Measurements from ENCODE around the gene NKD1.

NKD1 gene

DNA sequence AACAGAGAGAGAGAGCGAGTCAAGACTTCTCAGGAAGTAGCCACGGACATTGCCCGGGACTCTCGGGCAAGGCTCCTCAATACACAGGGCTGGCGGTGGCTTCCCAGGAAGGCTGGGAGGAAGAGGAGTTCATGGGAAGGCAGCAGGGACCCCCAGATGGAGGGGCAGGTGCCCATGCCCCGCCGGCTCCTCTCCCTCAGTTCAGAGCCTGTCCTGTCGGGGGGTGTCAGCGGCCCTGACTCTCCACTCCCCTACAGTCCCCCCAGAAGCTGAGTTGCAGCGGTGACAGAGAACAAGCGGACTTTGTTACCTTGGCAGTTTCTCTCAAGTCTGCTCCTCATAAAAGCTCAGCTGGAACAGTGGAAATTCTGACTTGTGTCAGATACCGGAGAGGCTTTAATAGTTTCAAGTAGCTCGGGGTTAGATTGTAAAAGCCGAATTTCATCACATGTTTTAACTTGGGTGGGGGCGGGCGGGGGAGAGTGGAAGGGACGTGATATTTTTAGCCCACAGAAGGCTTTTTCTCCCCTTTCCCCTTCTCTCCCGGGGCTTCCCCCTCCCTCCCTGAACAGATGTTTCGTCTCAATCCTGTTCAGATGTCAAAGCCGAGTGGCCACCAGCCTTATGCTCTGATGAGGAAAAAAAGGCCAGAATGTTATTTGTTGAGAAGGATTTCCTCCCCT lies 65.2 kb downstream of the NKD1 start:
- DNase-seq (ENCODE audit: low read depth) = no peak

DNA sequence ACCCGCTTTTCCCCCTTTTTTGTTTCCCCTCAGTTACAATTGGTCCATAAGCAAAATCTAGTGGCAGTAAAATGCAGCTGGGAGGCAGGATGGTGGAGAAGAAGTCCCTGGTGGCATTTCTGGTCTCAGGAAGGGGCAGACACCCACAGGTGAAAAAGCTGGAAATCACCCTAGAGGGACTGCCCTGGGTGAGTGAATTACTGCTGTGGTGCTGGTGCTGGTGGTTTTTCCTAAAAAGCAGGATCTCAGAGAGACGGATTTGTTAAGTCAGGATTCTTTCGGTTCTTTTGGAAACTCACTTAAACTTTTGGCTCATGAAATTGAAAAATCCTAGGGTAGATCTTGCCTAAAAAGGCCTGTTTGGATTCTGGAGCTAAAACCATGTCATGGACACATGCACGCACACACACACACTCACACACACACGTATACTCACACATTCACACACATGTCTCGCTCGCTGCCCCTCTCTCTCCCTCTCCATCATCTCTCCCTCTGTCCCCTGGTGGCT lies 65.8 kb downstream of the NKD1 start:
- no peak for DNase-seq (ENCODE audit: low read depth)

DNA sequence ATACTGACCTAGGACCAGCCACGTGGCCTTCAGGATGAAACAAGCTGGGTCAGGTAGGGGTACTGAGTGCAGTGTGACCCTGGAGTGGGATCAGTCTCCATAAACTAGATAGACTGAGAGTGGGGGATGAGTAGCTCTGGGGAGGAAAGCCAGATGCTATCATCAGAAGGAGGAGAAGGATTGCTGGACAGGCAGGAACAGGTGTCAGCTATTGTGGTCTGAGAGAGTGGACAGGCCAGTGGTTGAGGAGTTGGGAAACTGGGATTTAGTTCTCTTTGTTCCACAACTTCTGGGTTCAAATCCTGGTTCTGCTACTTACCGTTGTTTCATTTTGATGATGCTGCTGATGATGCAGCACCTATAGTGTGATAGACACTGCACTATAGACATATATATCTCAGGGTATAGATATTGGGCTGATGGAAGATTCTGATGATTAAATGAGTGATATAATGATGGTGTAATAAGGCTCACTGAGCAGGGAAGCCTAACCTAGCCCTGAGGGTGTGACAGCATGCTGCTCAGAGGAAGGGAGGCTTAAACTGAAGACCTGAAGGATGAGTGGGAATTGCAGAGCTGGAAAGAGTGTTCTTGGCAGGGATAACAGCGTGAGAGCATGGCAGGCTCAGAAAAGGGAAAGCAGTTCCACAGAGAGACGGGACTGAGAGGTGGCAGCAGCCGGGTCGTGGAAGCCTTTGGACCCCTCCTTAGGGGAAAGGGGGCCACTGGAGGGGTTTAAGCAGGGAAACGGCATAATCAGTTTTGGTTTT lies 66.9 kb downstream of the NKD1 start:
- no peak for DNase-seq (ENCODE audit: low read depth)

DNA sequence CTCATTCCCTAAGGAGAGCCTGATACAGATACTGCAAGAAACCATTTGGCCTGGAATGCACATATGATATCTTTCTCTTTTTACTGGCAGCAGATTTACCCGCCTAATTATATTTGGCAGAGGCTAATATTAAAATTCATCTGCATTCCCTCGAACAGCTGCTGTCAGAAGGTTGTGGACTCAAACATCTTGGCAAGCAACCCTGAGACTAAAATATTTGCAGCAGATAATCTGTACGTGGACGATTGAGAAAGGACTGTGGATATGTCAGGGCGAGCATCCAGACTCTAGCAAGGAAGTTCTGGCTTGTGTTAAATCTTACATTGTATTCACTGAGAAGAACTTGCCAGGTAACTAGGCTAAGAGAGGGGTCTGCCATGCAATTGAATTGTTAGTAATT lies 67.7 kb downstream of the NKD1 start:
- DNase-seq (ENCODE audit: low read depth) = no peak

DNA sequence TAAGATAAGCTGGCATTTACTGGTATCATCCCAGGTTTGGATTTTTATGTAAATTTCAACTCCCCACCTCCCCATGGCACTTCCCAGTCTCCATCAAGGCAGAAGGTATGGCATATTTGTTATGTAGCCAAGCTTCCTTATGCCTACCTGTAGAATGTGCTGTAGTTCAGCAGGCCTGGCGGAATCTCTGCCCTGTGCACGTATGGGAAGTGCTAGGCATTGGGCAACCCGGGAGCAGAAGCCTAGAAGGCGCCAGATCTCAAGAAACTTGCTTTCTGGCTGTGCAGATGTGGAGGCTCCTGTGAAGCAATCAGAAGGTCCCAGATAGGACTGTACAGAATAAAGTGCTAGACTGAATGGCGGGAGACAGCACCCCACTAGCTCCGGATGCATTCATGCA lies 68.2 kb downstream of the NKD1 start:
- DNase-seq (ENCODE audit: low read depth) = no peak

DNA sequence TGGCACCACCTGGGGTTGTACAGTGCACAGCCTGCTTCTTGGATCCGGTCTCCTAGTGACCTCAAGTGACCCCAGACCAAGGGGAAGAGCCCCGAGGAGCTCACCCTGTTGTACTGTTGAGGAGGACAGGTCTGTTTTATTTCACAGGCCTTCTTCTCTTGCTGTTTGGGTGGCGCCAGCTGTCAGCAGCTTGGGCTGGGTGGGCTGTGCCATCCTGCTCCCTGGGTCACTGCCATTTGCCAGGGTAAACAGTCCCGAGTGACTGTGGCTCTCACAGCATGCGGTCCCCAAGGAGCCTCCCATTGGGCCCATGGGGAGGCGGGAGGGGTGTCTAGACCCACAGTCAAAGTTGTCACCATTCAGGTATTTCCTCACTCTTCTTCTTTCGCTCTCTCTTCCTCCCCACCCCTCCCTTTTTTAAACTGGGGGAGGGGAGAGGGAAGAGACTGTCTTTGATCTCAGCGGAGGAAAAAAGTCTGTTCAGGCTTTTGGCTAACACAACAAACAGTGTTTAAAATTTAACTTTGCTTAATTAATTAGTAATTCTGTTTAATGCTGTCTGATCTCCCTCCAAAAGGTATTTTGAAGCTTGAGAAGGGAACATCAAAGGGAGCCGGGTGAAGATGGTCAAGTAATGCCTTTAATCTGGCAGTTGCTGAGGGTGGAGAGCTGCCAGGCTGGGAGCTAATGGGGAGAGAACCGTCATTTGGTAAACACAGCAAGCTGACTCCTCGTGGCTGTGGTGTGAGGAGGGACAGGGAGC lies 68.9 kb downstream of the NKD1 start:
- no peak for DNase-seq (ENCODE audit: low read depth)

DNA sequence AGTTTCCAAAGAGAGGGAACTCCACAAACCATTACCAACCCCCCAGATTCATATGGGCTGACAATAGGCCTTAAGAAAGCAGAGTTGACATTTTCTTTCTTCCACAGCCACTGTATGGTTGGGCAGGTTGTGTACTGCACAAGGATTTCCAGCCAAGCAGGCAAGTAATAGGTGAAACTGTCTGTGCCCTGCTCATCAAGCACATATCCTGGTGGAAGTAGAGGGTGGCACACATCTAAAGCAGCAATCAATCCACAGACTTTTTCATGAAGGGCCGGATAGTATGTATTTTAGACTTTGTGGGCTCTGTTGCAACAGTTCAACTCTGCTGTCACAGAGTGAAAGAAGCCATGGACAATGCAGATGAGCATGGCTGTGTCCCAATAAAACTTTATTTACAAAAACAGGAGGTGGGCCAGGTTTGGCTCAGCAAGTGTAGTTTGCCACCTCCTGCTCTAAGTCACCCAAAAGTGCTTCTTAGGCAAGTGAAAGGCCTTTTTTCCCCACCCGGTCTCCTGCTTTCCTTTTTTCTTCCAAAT lies 69.5 kb downstream of the NKD1 start:
- no peak for DNase-seq (ENCODE audit: low read depth)

DNA sequence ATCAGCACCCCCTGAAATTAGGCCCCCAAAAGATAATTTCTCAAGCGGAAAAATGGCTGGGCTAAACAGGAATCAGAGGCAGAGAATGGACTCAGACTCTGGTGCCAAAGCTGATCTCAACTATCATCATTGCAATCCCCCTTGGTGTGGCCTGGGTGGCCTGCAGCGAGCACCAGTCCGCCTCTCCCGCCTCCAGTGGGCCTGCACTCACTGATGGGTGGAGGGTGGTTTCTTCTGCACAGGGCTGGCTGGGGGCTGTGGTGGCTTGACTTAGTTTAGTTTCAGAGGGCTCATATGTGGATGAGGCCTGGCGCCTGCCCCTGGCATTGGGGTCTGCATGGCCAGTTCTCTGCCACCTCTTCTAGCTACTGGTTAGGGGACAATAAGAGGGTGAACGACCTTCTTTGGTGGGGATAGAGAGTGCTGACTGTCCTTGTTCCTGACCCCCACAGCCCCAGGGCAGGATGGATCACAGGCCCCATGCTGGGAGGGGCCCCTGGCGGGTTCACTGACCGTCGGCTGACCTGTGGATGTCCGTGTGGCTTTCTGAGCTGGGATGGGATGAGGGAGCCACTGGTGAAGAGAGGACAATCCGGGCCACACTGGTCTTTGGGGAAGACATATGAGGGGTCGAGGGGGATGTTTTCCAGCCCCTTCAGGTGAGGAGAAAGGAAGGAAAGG lies 70.2 kb downstream of the NKD1 start:
- no peak for DNase-seq (ENCODE audit: low read depth)

DNA sequence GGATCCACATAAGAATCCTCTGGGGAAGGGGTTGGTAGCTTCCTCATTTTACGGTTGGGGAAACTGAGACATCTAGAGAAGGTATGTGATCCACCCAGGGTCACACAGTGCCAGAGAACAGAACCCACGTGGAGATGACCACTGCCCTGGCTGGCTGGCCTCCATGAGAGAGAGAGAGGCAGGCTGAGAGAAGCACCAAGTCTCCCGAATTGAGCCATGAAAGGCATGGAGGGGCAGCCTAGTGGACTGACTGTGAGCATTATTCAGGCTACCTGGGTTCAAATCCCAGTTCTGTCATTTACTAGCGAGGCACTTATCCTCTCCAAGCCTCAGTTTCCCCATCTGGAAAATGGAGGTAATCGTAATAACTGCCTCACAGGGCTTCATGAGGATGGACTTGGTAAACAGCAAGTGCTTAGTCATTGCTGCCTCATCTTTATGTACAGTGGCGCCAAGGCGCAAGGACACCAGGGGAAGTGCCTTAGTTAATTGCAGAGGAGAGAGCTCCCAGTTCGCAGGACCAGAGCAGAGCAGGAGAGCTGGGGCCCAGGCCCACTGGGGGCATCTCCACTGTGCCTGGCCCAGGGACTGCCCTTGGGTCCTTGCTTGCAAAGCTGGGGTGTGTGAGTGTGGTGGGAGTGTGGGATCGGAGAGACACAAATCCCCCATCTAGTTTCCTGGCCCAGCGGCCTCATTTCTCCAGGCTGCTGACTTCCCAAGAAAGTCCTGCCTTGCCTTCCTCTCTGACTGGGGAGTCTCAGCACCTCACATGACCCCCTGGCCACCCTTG lies 71.7 kb downstream of the NKD1 start:
- no peak for DNase-seq (ENCODE audit: low read depth)

DNA sequence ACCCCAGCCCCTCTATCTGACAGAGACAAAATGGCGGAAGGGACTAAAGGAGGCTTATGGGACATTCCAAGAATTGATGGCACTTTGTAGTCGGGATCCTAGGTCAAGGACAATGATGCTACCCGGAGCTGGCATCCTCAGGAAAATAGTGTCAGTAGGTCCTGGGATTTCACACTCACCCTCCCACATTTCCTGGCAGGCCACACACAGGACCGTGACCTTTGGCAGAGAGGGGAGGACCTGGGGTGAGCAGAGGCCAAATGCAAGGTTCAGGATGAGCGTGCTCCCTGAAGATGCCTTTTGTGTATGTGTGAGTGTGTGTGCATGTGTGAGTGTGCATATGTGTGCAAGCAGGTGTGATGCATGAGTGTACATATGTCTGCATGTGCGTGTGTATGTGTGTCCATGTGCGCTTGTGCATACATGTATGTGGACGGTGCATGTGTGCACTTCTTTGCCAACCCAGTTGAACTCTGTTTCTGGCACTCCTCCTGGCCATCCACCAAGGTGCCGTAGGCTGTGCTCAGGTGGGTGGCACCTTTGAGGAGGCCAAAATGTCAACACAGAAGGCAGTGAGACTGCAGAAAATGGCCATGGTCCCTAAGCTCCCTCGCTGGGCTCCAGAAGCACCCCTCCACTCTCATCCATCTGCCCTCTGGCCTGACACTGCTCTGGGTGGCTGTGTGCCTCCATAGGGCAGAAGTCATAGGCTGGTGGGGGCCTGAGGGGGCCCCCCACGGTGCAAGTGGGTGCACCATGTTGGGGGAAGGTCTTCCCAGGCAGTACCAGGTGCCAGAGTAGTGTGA lies 72.7 kb downstream of the NKD1 start:
- no peak for DNase-seq (ENCODE audit: low read depth)

DNA sequence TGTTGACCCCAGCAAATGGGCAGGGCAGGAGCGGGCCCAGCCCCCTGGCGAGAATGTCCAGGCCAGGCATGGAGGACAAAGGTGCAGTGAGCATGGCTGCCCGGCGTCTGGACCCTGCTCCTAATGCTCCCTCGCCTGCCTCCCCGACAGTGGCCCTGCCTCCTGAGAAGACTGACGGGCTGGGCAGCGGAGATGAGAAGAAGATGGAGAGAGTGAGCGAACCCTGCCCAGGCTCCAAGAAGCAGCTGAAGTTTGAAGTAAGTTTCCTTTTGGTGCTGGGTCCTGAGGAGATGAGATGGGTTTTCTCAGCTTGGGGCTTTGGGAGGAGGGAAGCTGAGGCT lies 73.2 kb downstream of the NKD1 start:
- DNase-seq (ENCODE audit: low read depth) = no peak

DNA sequence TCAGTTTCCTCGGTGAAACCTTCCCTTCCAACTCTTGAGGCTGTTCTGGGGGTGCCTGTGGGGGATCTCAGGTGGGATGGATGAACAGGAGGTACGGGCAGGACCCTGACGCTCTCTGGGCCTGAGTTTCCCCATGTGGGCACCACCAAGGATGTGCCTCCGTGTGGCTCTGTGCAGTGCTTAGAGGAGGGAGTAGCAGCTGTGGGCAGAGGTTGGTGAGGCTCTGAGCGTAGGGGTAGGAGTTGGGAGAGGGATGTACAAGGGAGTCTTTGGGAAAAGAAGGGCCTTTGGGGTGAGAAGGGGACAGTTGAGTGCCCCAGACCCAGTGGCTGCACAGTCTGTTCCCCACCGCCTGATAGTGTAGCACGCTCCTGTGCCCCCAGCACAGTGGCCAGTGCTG lies 73.8 kb downstream of the NKD1 start:
- DNase-seq (ENCODE audit: low read depth) = no peak

DNA sequence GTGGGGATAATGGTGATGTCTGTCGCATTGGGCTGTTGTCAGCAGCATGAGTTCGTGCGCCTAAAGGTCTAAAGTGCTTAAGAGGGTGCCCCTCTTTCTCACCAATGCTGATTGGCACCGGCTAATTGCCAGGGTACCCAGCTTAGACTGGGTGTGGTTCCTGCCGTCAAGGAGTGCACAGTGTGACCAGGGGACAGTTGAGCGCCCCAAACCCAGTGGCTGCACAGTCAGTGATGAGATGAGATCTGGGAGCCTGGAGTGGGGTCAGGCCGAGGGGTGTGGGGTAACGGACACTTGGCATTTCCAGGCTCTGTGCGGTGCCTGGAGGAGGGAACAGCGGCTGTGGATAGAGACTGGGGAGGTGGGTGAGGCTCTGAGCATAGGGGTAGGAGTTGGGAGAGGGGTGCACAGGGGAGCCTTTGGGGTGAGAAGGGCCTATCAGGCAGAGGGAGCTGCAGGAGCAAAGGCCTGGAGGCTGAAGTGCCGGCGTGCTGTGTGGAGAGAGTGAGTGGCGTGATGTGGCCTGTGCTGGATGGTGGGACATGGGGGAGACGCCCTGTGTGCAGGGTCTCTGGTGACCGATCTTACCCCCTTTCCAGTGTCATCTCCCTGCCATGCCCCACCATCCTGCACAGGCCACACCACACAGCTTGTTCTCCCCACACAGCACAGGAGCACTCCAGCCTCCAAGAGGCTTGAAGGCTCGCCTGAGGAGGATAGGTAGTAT lies 74.6 kb downstream of the NKD1 start:
- no peak for DNase-seq (ENCODE audit: low read depth)

DNA sequence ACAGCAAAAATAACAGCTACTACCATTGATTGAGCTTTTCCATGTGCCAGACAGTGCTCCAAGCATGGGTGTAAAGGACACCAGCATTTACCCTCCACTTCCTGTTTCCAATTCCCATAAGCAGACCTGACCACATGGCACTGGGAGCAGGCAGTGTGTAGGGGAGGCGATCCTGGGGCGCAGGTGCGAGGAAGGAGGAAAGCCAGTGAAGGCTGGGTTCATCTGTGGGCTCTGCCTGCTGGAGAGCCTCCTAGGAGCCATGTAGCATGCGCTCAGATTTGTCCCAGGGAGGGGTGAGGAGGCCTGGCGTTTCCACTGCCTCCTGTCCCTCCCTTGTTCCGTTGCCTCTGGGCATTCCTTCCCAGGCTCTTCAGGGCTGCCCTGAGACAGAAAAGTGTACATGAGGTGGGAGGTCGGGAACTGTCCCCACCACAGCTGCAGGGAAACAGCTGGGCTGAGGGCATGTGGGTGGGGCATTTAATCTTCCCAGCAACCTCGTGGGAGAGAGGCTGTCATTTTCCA lies 76.3 kb downstream of the NKD1 start:
- no peak for DNase-seq (ENCODE audit: low read depth)

DNA sequence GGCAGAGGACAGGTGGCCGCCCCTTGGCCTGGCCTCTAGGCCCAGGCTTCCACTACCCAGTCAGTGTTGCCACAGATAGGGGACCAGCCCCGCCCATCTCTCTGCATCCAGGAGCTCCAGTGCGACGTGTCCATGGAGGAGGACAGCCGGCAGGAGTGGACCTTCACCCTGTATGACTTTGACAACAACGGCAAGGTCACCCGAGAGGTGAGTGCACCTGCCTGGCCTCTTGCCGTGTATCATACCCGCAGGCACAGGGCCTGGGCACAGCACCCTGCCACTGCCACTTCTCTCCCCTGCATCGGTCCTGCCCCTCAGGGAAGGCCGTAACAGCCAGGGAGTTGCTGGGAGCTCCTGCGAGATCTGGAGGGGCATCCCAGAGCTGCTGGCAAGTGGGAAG lies 77.2 kb downstream of the NKD1 start:
- DNase-seq (ENCODE audit: low read depth) = no peak

DNA sequence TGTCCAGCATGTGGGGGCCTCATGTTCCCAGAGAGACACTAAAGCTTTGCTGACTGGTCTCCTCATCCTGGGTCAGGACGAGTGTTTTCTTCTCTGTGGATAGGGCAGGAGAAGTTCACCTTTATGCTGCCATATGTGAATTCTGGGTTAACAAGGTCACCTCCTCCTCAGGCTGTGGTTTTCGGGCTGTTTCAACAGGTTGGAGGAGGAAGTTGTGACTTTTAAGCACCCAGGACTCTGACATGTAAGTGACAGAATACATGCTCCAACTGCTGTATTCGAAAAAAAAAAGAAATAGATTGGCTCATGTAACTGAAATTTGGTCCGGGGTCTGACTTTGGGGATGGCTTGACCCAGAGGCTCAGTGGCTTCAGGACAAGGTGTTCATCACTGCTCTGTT lies 78.7 kb downstream of the NKD1 start:
- DNase-seq (ENCODE audit: low read depth) = no peak

DNA sequence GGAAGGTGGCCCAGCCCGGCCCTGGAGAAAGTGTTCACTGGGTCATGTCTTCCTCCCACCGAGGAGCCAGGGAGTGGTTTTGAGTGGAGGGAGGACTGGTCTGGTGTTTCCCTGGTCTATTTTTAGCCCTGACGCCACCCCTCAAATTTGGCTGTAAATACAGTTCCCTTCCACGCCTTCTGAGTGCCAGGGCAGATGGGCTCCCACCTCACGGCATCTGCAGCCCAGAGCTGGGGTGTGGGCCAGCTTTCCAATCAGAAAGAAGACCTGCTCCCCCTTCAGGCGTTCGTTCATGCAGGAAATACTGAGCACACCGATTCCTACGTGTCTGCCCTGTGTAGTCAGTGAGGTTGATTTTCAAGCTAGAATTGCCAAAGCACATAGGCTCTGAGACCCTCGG lies 79.2 kb downstream of the NKD1 start:
- DNase-seq (ENCODE audit: low read depth) = no peak

DNA sequence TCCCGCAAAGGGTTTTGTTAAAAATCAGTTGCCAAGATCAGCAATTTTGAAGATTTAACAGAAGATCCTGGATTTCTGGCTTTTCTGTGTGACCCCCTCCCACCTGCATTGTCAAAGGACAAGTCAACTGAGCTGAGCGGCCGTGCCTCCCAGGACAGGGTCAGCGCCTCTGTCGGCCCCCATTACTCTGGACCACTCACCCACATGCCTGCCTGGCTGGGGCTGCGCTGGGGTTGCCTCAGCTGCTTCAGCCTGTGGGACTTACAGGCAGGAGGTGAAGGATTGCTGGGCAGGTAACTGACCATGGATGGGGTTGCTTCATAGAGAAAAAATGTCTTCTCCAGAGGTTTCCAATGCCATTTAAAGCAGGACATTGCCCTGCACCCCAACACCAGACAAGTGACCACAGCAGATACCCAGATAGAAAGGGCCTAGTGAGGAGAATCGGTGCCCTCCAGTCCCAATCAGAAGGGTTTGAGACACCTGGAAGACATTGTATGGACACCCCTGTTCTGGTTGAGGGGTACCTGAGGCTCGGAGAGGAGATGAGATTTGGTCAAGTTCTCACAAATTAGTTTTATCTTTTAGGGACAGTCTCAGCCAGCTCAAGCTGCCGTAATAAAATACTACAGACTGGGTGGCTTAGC lies 80.1 kb downstream of the NKD1 start:
- no peak for DNase-seq (ENCODE audit: low read depth)

DNA sequence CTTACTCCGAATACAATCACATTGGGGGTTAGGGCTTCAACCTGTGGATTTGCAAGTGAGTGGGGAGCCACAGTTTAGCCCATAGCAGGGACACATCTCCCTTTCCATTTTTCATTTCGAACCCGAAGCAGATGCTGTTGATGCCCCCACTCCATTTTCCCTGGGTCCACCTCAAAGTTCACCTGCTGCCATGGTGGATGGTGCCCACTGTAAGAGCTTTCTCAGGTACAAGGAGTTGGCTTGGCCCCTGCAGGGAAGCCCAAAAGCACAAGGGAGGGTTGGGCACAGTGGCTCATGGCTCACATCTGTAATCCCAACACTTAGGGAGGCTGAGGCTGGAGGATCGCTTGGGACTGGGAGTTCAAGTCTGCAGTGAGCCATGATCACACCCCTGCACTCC lies 81.1 kb downstream of the NKD1 start:
- DNase-seq (ENCODE audit: low read depth) = no peak
